Stimulated activated CD4-positive, alpha-beta T cell treated with anti-CD3 and anti-CD28 coated beads, Interleukin-1b, Interleukin-23, amount 100 ng/mL, for 24 hours (primary cell): ENCODE measurements around the gene EXOSC2.

Experiments used
- DNase-seq, 4 experiments: peaks; one replicate each; pipeline ENCODE4 v3.0.0-alpha.2; 2020; ENCODE audit warnings: low read depth in 4 of 4, low spot score in 1 of 4

Gene EXOSC2

DNA sequence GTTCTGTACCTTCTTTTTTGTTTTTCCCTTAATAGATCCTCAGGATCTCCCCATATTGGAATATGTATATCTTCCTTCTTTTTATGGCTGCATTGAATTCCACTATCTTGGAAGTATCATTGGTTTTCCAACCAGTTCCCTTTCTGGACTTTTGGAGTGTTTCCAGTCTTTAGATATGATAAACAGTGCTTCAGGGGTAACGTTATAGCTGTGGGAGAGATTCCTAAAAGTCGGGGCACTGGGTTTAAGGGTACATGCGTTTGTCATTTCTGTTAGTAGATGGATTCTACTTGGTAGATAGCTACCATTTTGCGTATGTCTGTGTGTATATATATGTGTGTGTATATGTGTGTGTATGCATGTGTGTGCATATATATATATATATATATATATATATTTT, 42.0 kb downstream of the EXOSC2 start:
- DNase-seq: no peak

DNA sequence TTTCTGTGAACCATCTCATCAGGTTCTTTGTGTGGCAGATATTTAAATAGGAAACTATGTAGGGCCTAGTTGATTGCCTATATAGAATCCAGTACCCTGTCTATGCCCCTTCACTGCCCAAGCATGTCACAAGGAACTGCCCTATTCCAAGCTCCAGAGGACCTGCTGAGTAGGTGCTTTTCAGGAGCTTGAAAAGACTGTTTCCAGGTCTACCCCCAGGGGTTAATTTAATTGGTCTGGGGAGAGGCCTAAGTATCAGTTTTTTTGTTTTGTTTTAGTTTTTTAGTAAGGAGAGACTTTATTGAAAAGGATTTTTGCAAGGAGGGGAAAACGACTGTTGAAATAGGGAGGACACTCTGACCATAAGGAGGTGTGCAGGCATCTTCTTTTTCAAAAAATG, 43.3 kb downstream of the EXOSC2 start:
- DNase-seq: no peak

DNA sequence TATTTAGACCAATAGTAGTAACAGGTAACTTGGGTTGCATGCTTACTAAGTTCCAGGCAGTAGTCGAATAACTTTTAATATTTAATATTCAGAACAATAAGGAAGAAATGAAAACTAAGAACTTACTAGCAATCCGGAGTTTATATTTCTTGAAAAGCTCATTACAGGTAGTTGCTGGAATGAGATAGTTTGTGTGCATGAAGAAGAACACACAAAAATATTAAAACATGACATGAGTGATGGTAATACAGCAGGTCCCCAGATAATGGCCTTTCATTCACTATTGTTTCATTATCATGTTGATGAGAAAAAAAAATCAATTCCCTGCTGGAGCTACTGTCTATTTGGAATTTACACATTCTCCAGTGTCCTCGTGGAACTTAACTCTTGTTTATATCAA, 44.7 kb downstream of the EXOSC2 start:
- DNase-seq: no peak

DNA sequence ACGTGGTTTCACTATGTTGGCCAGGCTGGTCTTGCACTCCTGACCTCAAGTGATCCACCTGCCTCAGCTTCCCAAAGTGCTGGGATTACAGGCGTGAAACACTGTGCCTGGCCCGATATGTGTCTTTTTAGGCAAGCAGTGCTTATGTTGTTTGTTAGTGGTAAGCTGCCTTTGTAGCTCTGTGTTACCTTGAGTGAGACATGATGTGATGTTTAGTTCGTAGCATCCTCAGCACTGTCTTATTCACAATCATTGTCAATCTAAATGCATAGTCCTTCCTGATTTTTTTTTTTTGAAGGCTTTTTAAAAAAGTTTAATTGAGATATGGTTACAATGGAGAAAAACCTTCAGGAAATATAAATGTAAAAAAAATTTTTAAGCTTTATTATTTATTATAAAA, 45.5 kb downstream of the EXOSC2 start:
- DNase-seq: no peak

DNA sequence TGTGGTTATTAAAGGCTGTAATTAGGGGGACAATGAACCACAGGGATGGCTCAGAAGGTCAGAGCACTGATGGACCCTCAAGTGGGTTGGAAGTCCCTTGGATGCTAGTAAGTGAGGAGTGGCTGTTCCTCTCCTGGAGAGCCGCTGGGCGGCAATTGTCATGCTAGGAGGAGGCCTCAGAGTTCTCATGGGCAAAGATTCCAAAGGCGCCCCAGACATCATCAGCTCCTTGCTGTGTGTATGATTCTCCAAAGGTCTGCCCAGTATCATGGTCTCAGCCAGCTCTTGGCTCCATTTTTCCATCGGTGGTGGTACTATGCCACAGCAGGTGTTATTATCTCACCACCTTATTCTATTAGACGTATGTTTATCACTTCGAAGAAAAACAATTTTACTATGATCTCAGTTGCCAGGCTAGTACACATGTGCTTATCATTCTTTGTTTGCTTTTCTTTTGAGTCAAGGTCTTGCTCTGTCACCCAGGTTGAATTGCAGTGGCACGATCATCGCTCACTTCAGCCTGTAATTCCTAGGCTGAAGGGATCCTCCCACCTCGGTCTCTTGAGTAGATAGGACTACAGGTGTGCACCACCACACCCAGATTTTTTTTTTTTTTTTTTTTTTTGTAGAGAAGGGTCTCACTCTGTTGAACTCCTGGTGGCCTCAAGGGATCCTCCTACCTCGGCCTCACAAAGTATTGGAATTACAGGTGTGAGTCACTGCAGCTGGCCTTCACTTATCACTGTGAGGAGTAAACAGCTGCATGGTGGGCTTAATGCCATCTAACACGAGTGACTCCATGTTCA, 46.8 kb downstream of the EXOSC2 start:
- no peak for DNase-seq

DNA sequence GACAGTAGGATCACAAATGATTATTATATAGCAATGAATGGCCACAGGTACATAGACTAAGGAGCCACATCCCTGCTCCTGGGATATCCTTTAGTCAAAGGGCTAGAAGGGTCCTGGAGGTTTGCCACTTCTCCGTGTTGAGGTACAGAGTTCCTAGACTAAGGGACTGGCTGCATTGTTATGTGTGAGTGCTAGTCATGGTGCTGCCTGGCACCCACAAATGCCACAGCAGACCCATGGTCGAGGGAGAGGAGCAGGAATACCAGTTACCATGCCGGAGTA, 47.4 kb downstream of the EXOSC2 start:
- DNase-seq: no peak

DNA sequence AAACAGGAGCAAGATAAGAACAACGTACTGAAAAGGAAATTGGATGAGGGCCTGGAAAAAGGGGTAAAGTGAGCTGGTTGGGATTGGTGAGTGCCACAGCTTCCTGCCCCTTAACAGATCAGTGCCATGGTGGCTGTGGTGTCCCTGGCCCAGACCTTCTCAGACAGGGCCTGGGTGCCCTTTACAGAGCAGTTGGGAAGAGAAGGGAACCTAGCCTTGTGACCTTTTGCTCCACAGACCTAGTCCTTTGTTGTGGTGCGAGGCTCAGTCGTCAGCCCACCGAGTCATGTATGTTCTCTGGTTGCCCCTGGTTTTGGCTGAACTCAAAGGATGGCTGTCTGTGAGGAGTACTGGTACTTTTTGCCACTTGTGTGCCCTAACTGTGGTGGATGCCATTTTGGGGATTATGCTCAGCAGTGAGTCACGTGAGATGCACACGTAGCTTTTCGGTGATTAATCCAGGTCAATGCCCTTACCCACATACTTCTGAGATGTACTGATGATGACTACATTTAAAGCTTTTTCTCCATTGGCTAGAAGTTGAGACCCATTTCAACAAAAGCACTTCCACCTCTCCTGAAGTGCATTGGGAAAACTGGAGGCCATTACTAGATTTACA, 48.4 kb downstream of the EXOSC2 start:
- no peak for DNase-seq

DNA sequence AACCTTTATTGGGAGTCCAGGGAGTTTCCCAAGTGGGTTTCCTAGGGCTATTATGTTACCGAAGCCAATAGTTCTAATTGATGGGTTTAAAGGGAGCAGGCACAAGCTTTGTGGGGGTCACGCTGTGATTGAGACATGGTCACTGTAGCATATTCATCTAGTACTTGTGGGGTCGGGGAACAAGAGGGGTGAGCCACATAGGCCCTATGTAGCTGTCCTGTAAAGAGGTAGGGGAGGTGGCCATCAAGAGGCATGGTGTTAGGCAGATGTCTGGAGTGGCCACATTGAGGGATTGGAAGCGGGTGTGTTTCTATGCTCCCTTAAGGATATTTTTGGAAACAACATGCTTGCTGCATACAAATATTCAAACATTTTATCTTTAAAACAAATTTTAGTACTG, 50.1 kb downstream of the EXOSC2 start:
- DNase-seq: no peak

DNA sequence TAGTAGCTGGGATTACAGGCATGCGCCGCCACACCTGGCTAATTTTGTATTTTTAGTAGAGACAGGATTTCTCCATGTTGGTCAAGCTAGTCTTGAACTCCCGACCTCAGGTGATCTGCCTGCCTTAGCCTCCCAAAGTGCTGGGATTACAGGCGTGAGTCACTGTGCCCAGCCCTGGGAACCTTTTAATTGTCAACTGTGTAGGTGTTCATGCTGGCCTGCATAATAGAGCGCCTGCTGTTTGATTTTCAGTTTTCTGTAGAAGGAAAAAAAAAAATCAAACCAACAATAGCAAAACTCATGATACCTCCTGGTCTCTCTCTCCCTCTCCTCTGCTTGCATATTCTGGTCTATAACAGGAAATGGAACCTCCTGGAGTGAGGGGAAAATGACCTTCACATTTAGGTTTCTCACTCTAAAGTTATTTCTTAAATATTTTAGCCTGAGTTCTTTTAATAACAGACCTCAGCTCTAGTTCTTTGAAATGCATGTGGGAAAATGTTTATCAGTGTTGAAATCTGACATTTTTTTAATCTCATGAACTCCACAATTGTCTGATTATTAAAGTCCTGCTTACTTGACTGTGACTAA, 51.7 kb downstream of the EXOSC2 start:
- DNase-seq: no peak

DNA sequence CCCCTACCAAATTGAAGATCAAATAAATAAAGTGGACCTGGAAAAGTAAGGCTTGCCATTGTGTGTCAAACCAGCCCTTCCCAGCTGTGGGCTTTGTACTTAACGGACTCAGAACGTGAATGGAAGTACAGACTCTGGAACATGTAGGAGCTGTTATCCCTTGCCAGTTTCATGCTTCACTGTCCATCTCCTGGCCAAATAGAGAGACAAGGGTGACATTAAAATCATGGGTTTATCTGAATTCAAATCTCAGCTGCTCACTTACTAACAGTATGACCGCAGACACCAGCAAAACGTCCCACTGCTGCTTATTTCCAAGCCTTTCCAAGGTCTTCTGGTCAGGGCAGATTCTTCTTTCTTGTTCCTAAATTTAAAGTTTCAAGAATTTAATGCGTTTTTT, 52.2 kb downstream of the EXOSC2 start:
- DNase-seq: no peak

DNA sequence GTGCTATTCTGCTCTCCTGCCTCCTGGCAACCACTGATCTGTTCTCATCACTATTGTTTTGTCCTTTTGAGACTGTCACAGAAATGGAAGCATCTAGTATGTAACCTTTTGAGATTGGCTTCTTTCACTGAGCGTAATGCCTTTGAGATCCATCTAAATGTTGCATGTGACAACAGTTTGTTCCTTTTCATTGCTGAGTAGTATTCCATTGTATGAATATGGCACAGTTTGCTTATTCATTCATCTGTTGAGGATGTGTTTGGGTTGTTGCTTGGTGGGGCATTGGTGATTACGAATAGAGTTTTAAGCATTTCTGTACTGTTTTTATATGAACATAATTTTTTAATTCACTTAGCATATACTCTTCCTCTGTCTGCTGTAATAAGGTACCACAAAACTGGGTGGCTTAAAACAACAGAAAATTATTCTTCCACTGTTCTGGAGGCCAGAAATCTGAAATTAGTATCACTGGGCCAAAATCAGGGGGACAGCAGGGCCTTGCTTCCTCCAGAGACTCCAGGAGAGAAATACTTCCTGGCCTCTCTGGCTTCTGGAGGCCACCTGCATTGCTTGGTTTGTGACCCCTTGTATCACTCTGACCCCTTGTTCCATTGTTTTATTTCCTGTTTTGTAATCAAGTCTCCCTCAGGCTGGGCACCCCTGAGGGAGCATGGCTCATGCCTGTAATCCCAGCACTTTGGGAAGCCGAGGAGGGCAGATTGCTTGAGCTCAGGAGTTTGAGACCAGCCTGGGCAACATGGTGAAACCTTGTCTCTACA, 53.0 kb downstream of the EXOSC2 start:
- no peak for DNase-seq

DNA sequence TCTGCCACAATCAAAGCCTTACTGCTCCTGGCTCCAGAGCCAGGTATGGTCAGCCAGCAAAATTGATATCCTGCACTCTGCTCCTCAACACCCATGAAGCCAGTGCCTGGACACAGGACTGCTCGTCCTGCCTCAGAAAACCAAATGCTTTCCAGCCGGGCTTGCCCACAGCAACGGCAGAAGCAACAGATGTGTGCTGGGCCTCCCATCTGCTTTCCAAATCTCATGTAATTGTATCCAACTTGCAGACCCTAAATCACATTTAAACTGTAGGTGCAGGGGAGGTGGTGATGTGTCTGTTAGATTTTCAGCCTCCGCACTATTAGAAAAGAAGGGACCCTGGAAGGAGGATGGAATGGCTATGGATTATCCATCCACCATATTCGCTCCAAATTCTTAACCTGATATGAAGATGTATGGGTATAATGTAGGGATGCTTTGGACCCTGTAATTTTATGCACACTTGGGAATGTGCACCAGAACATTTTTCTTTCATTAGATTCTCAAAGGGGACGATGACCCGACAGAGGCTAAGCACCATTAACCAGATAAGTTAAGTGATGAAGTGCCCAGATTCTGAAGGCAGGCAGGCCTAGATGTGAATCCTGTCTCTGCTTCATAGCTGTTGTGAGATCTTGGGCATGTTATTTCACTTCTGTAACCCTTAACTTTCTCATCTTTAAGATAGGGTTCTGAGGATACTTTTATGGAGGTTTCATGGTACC, 58.2 kb downstream of the EXOSC2 start:
- DNase-seq: no peak
